ENCODE measurements around the gene BPI.

- no peak for TF ChIP-seq CTCF (IDR thresholded peaks at IDR 0.05; ENCODE audit: insufficient read depth, low read length)
- TF ChIP-seq GABPA (IDR thresholded peaks at IDR 0.05; ENCODE audit: low read depth): no peak
- no peak for TF ChIP-seq POLR2AphosphoS5 (IDR thresholded peaks at IDR 0.05; ENCODE audit: low read depth)
- TF ChIP-seq REST (IDR thresholded peaks at IDR 0.05; ENCODE audit: insufficient replicate concordance, low read depth): no peak
Measured at GRCh38 chr20:38357653-38358207, 53.8 kb downstream of the BPI start.

Data from HL-60 (cell line).